Omental fat pad (tissue), 4 donors: Measurements from ENCODE around the gene PLBD2. TPM values are rescaled to one million over a fixed set of nuclear protein-coding genes. Genes with fewer than 3 reads are reported as not detected.

Source experiments
- ATAC-seq: fragments of 150-250 bp; one replicate; pipeline ENCODE4 v1.9.1; 2016; ENCODE audit warnings: mild to moderate bottlenecking, moderate library complexity; ENCODE audit not compliant: low FRiP score
- DNase-seq: peaks from one replicate; pipeline ENCODE4 v3.0.0-alpha.2; 2019; ENCODE audit warnings: low spot score
- total RNA-seq, 4 donors: library from RNA; depleted of rRNA; stranded (reverse); fragments of >200 nt; gene quantifications; one replicate each; pipeline ENCODE4 v1.1.0, GENCODE V29; 2016
- TF ChIP-seq, protein P1 (sequence below), 3 donors: fragments of 450-650 bp; IDR thresholded peaks; one replicate each; pipeline ENCODE4 v1.5.1; 2016 to 2017; ENCODE audit warnings: antibody characterized with exemption in 3 of 3, mild to moderate bottlenecking in 3 of 3, moderate library complexity in 2 of 3

The PLBD2 gene
- total RNA-seq, 4 donors from 2014 or later, result 26.4 to 50.2 (median 36.2) TPM

DNA sequence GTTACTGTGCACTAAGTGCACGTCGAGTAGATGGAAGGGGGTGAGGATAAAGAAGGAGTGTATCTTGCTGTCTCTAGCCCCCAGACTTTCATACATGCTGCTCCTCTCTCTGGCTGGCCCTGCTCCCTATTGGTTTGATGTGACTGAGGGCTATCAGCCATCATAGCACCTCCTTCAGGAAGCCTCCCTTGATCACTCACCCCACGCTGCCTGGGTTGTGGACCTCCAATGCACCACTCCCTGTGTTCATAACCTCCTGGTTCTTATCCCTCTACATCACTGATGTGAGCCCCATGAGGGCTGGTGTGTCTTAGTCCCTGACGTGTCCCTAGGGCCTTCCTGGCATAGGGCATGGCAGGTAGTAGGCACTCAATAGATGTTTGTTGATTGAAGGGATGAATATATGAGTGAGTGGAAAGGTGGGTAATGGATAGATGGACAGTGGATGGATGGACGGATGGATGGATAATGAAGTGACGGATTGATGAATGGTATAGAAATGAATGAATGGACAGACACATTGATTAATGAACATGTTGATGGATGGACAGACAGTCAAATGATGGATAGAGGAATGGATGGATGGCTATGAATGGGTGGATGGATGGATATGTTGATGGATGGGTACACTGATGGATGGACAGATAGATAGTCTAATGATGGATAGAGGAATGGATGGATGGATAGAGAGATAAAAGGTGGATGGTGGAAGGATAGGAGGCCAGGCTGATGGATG lies 78.8 kb downstream of the PLBD2 start:
- TF ChIP-seq, protein P1, sequence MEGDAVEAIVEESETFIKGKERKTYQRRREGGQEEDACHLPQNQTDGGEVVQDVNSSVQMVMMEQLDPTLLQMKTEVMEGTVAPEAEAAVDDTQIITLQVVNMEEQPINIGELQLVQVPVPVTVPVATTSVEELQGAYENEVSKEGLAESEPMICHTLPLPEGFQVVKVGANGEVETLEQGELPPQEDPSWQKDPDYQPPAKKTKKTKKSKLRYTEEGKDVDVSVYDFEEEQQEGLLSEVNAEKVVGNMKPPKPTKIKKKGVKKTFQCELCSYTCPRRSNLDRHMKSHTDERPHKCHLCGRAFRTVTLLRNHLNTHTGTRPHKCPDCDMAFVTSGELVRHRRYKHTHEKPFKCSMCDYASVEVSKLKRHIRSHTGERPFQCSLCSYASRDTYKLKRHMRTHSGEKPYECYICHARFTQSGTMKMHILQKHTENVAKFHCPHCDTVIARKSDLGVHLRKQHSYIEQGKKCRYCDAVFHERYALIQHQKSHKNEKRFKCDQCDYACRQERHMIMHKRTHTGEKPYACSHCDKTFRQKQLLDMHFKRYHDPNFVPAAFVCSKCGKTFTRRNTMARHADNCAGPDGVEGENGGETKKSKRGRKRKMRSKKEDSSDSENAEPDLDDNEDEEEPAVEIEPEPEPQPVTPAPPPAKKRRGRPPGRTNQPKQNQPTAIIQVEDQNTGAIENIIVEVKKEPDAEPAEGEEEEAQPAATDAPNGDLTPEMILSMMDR (IDR thresholded peaks at IDR 0.05), result no peak
- ATAC-seq, result no peak
- no peak for DNase-seq

DNA sequence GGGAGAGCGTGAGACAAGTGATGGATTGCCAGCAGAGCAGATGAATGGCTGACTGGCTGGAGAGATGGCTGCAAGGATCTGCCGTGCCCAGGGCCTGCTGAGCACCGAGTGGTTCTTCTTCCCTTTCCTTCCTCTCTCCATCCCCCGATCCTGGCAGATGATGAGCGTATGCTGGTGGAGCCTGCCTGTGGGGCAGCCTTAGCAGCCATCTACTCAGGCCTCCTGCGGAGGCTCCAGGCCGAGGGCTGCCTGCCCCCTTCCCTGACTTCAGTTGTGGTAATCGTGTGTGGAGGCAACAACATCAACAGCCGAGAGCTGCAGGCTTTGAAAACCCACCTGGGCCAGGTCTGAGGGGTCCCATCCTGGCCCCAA lies 79.3 kb downstream of the PLBD2 start:
- TF ChIP-seq, protein P1 (IDR thresholded peaks at IDR 0.05), result no peak
- ATAC-seq (no peak), DNase-seq (no peak)

DNA sequence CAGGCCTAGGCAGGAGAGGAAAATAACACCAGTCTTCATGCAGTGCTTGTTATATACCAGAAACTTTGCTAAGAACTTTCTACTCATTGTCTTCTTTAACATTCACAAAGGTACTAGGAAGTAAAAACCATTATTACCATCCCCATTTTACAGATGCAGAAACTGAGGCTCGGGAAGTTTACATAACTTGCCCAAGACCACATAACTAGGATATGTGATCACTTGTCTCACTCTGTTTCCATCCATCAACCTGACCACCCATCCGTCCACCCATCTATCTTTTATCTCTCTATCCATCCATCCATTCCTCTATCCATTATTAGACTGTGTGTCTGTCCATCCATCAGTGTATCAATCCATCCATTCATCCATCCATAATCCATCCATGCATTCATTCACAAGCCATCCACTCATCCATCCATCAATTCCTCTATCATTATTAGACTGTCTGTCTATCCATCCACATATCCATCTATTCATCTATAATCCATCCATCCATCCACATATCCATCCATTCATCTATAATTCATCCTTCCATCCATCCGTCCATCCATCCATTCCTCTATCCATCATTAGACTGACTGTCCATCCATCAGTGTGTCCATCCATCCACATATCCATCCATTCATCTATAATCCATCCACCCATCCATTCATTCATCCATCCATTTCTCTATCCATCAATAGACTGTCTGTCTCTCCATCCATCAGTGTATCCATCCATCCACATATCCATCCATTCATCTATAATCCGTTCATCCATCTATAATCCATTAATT lies 80.3 kb downstream of the PLBD2 start:
- TF ChIP-seq, protein P1 (IDR thresholded peaks at IDR 0.05), result no peak
- ATAC-seq (no peak), DNase-seq (no peak)

DNA sequence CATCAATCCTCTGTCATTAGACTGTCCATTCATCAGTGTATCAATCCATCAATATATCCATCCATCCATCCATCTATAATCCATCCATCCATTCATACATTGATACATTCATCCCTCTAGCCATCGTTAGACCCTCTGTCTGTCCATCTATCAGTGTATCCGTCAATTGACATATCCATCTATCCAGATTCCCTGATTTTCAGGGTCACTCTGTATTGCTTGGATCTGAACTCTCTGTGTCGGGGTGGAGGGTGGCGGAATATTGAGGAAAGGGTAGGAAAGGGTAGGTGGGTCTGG lies 80.9 kb downstream of the PLBD2 start:
- DNase-seq, result no peak

DNA sequence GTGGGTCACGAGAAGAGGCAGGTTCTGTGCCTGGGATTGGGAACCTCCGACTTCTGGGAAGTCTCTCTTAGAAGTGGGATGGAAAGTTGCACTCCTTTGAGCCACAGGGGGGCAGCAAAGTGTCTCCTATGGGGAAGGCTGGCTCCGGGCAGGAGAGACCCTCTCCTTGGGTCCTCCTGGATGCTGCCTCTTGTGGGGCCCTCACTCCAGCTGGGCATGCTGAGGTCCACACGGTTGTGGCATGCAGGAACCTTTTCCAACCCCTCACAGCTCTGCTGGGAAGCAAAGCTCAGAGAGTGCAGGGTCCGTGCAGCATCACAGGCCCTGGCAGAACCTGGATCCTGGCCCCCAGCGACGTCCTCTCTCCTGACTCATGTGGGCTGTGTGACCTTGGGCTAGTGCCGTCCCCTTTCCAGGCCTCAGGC lies 81.2 kb downstream of the PLBD2 start:
- DNase-seq (no peak), ATAC-seq (no peak)
- TF ChIP-seq, protein P1 (IDR thresholded peaks at IDR 0.05), result no peak

More for the DNA sequence above, 80.9 kb downstream of the PLBD2 start:
- ATAC-seq, result no peak
- TF ChIP-seq, protein P1 (IDR thresholded peaks at IDR 0.05), result no peak

DNA sequence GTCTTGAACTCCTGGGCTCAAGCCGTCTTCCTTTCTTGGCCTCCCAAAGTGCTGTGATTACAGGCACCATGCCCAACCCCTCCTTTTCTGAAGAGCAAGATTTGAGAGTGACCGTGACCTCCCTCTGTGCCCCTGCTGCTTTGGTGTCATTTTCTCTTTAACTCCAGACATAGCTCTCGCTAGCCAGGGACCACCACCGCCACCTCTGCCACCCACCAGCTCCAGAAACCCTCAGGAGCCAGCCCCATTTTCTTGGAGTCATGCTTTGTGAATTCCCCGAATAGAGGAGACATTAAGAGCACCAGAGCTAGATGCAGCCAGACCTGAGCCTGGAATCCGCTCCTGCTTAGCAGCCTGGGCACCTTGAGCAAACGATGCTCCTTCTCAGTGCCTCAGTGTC lies 81.9 kb downstream of the PLBD2 start:
- TF ChIP-seq, protein P1 (IDR thresholded peaks at IDR 0.05), result no peak
- DNase-seq (no peak), ATAC-seq (no peak)

Other genes with a start within 250 kb of the PLBD2 start
- not detected for gene RASAL1, start 222.8 kb upstream of the PLBD2 start, total RNA-seq
- not detected for gene CFAP73, start 208.9 kb upstream of the PLBD2 start, total RNA-seq
- gene DDX54, start 173.1 kb upstream of the PLBD2 start, total RNA-seq, result 10 to 100 TPM; 42.4 to 67.0 (median 51.8) TPM
- 10 to 100 TPM in 3 of 4 donors, 1 to 10 TPM in 1; 7.9 to 14.3 (median 11.5) TPM for gene RITA1, start 172.9 kb upstream of the PLBD2 start, total RNA-seq
- 10 to 100 TPM; 29.4 to 52.0 (median 33.5) TPM for gene TPCN1, start 137.1 kb upstream of the PLBD2 start, total RNA-seq
- 10 to 100 TPM; 22.7 to 59.3 (median 41.3) TPM for gene SLC8B1, start 23.5 kb upstream of the PLBD2 start, total RNA-seq
- gene SDS, start 45.3 kb downstream of the PLBD2 start, total RNA-seq, result 10 to 100 TPM in 1 of 4 donors, 1 to 10 TPM in 2, under 1 TPM in 1; 0.63 to 52.1 (median 3.3) TPM
- 1 to 10 TPM; 2.1 to 6.0 (median 4.1) TPM for gene SDSL, start 63.8 kb downstream of the PLBD2 start, total RNA-seq
- gene LHX5, start 113.3 kb downstream of the PLBD2 start, total RNA-seq, result not detected